Tibial artery (tissue), 4 donors: ENCODE results near the gene NLK.

Experiments
- DNase-seq, 2 donors: peaks; one replicate each; pipeline ENCODE4 v3.0.0-alpha.2; 2019
- H3K27ac ChIP-seq, 2 donors: fragments of 200-600 bp; sonication (generic) in 1 of 2; 1 replicate in 1 of 2; 2 replicates in 1 of 2; pipeline ENCODE4 v1.5.1; 2018 to 2019; ENCODE audit warnings: mild to moderate bottlenecking in 1 of 2
- H3K27me3 ChIP-seq, 2 donors: fragments of 200-600 bp; sonication (generic) in 1 of 2; one replicate each; pipeline versions ENCODE4 v1.5.1 to v1.6.0; 2016 to 2019
- H3K36me3 ChIP-seq, 3 donors: fragments of 200-600 bp; sonication (generic) in 2 of 3; one replicate each; pipeline ENCODE4 v1.5.1; 2016 to 2019; ENCODE audit warnings: mild to moderate bottlenecking in 2 of 3
- H3K4me1 ChIP-seq, 4 donors: fragments of 200-600 bp; sonication (generic) in 2 of 4; 1 replicate in 3 of 4; 2 replicates in 1 of 4; pipeline ENCODE4 v1.5.1; 2016 to 2019
- H3K4me3 ChIP-seq, 2 donors: fragments of 200-600 bp; sonication (generic) in 1 of 2; 1 replicate in 1 of 2; 2 replicates in 1 of 2; pipeline ENCODE4 v1.5.1; 2018 to 2019; ENCODE audit warnings: mild to moderate bottlenecking in 2 of 2
- H3K9me3 ChIP-seq, 3 donors: fragments of 200-600 bp; sonication (generic) in 1 of 3; one replicate each; pipeline ENCODE4 v1.5.1; 2016 to 2019
- CTCF ChIP-seq, 2 experiments: fragments of 200-600 bp in 1 of 2; fragments of 450-650 bp in 1 of 2; IDR thresholded peaks; one replicate each; pipeline ENCODE4 v1.5.1; 2017 to 2019; ENCODE audit warnings: antibody characterized with exemption in 2 of 2, mild to moderate bottlenecking in 1 of 2, moderate library complexity in 1 of 2
- intact Hi-C: fragments of 100-400 bp; cut with DNase I; formaldehyde crosslinking; loops from one replicate; pipeline ENCODE4 v1.15.0; 2023; ENCODE audit warnings: low total_unique reads

The NLK gene

GRCh38 chr17:28130472-28130871 is 88.0 kb downstream of the NLK start:
- TF ChIP-seq CTCF (IDR thresholded peaks at IDR 0.05), result no peak
- H3K4me1 ChIP-seq, result peaks cover 0 to 5% (median 0%) of the 10 kb centered on the region in 4 donors
- intact Hi-C loops, result no loop called here

GRCh38 chr17:28131599-28131998 is 89.1 kb downstream of the NLK start:
- peaks cover 0 to 5% (median 0%) of the 10 kb centered on the region in 4 donors for H3K4me1 ChIP-seq
- TF ChIP-seq CTCF (IDR thresholded peaks at IDR 0.05), result no peak

More at GRCh38 chr17:28130472-28130871, 88.0 kb downstream of the NLK start:
- H3K4me3 ChIP-seq, result no peak overlapping the region
- H3K9me3 ChIP-seq, result no peaks in the 10 kb centered on the region
- H3K36me3 ChIP-seq, result peaks cover 6 to 10% (median 9%) of the 10 kb centered on the region in 3 donors
- DNase-seq, result no peak
- H3K27me3 ChIP-seq, result no peaks in the 10 kb centered on the region
- H3K27ac ChIP-seq, result no peak overlapping the region

GRCh38 chr17:28133562-28133970 is 91.1 kb downstream of the NLK start:
- TF ChIP-seq CTCF (IDR thresholded peaks at IDR 0.05), result no peak
- H3K4me3 ChIP-seq, result no peak overlapping the region
- H3K4me1 ChIP-seq, result peaks cover 0 to 5% (median 0%) of the 10 kb centered on the region in 4 donors
- H3K27me3 ChIP-seq, result no peaks in the 10 kb centered on the region
- peaks cover 6 to 10% (median 9%) of the 10 kb centered on the region in 3 donors for H3K36me3 ChIP-seq
- no peaks in the 10 kb centered on the region for H3K9me3 ChIP-seq
- intact Hi-C loops, result no loop called here
- no peak overlapping the region for H3K27ac ChIP-seq
- no peak for DNase-seq

More at GRCh38 chr17:28131599-28131998, 89.1 kb downstream of the NLK start:
- Histone ChIP-seq H3K36me3 (peaks cover 6 to 10% (median 9%) of the 10 kb centered on the region in 3 donors), H3K9me3 (no peaks in the 10 kb centered on the region), H3K27ac (no peak overlapping the region), H3K27me3 (no peaks in the 10 kb centered on the region), H3K4me3 (no peak overlapping the region)
- no peak for DNase-seq
- intact Hi-C loops, result no loop called here

- Histone ChIP-seq H3K4me1 (peaks cover 0 to 2% (median 0%) of the 10 kb centered on the region in 4 donors), H3K27me3 (no peaks in the 10 kb centered on the region), H3K27ac (no peak overlapping the region), H3K9me3 (no peaks in the 10 kb centered on the region), H3K36me3 (peaks cover 6 to 10% (median 9%) of the 10 kb centered on the region in 3 donors), H3K4me3 (no peak overlapping the region)
- intact Hi-C loops, result no loop called here
- DNase-seq, result no peak
- TF ChIP-seq CTCF (IDR thresholded peaks at IDR 0.05), result no peak
Measured at GRCh38 chr17:28136923-28137322, 94.4 kb downstream of the NLK start.

- Histone ChIP-seq H3K4me1 (no peaks in the 10 kb centered on the region), H3K27me3 (no peaks in the 10 kb centered on the region), H3K9me3 (no peaks in the 10 kb centered on the region), H3K4me3 (no peak overlapping the region), H3K36me3 (peaks cover 0 to 5% (median 0%) of the 10 kb centered on the region in 3 donors), H3K27ac (no peak overlapping the region)
- DNase-seq, result no peak
- intact Hi-C loops, result loop anchor here (5.0 kb wide), 1 partner anchor 52 kb away; no protein-coding TSS in a partner anchor
- TF ChIP-seq CTCF (IDR thresholded peaks at IDR 0.05), result no peak
Measured at GRCh38 chr17:28139822-28140221, 97.3 kb downstream of the NLK start.

GRCh38 chr17:28141313-28141712 is 98.8 kb downstream of the NLK start:
- H3K27ac ChIP-seq, result no peak overlapping the region
- H3K36me3 ChIP-seq, result peaks cover 0 to 5% (median 0%) of the 10 kb centered on the region in 3 donors
- DNase-seq, result no peak
- intact Hi-C loops, result loop anchor here (5.0 kb wide), 1 partner anchor 51 kb away; no protein-coding TSS in a partner anchor
- H3K27me3 ChIP-seq, result no peaks in the 10 kb centered on the region
- H3K4me3 ChIP-seq, result no peak overlapping the region
- TF ChIP-seq CTCF (IDR thresholded peaks at IDR 0.05), result no peak
- no peaks in the 10 kb centered on the region for H3K4me1 ChIP-seq
- H3K9me3 ChIP-seq, result no peaks in the 10 kb centered on the region
